GM10266 (cell line): ENCODE measurements around the gene CRYL1.
A peak's percentile ranks its signal among the peaks of the same experiment; 100 is the strongest.

Experiments used
- DNase-seq: peaks from one replicate; pipeline ENCODE4 v3.0.0; 2012; ENCODE audit errors: extremely low spot score
- TF ChIP-seq, protein P1 (sequence below): IDR thresholded peaks from 2 replicates; pipeline ENCODE4 v1.5.1; 2012; ENCODE audit warnings: mild to moderate bottlenecking, low read depth; ENCODE audit not compliant: control insufficient read depth, insufficient read depth; ENCODE audit errors: missing control alignments

Gene CRYL1

DNA sequence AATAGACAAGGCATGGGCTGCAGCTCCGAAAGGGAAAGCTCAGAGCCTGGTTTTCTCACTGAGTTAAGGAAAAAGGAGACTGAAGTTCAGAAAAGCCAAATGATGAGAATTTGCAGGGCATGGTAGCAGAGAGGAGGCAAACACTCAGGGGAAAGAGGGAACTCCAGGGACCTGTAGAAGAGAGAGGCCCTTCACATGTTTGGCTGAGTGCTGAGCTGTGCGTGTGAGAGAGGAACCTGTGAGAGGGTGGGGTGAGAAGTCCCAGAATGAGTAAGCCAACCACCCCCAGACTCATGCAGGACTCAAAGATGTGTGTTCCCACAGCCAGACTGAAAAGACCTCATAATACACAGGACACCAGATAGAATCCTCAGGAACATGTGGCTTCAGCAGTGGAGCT is 2.8 kb upstream of the CRYL1 start:
- TF ChIP-seq, protein P1, sequence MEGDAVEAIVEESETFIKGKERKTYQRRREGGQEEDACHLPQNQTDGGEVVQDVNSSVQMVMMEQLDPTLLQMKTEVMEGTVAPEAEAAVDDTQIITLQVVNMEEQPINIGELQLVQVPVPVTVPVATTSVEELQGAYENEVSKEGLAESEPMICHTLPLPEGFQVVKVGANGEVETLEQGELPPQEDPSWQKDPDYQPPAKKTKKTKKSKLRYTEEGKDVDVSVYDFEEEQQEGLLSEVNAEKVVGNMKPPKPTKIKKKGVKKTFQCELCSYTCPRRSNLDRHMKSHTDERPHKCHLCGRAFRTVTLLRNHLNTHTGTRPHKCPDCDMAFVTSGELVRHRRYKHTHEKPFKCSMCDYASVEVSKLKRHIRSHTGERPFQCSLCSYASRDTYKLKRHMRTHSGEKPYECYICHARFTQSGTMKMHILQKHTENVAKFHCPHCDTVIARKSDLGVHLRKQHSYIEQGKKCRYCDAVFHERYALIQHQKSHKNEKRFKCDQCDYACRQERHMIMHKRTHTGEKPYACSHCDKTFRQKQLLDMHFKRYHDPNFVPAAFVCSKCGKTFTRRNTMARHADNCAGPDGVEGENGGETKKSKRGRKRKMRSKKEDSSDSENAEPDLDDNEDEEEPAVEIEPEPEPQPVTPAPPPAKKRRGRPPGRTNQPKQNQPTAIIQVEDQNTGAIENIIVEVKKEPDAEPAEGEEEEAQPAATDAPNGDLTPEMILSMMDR = no peak
- DNase-seq = peak; percentile 70

DNA sequence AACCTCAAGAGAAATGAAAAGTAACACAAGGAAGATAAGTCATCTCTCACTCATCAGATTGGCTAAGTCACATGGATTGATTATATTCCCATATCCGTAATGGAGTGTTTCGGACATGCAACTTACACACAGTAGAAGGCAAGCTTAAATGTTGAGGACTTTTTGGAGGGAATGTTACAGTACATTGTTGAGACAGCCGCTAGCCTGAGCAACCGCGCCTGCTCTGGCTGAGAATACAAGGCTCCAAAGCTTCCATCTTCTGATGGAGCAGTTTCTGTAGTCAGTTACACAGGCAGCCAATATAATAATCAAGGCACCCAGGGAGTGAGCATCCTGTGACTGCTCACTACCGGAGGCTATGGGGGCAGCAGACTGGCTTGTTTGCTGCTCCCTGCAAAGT is 1.0 kb upstream of the CRYL1 start:
- DNase-seq = no peak
- TF ChIP-seq, protein P1 = no peak

DNA sequence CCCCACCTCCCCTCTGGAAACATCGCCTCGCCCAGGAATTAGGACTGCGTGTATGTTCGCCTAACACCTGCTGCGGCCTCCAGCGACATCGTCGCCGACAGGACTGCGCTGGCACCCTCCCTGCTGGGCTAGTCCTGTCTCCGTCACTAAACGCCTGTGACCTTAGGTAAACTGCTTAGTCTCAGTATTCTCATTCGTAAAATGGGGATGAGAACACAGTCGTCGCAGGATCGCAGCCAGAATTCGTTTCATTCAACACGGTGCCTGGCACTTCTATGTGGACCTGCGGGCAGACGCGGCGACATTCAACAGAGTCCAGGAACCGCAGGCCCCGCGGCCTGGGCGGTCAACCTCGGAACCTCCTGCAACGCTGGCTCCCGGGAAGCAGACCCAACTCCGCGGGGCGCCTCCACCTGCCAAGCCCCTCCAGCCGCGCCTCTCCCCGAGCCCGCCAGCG is 485 bp downstream of the CRYL1 start:
- DNase-seq = no peak
- TF ChIP-seq, protein P1 = no peak

DNA sequence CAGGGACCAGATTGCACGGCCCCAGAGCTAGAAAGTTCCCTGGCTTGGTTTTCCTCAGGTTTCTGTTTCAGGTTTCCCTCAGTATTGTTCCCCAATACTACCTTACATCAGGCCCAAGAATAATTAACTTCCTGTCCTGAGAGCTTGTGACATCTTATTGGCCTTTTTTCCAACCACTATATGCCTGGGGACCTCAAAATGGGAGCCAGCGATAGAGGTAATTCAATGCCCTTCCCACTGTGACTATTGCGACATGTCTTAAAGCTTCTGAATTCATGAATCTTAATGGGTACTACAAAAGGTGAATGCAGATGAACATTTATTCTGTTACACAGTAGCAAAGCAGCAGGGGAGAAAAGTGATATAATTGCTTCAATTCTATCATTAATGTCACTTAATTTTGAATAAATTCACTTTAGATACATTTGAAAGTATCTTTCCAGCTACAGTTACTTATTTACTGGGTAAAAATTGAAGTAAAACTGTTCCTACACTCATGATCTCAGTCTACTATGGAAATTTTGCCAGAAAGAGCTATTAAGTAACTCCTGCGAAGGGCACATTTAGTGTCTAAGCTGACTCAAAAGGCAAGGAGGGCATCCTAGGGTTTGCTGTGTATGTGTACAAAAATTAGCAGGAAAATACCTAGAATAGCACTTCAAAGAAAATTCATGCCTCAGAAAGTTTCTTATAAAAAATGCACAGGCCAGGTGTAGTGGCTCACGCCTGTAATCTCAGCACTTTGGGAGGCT is 4.1 kb downstream of the CRYL1 start:
- TF ChIP-seq, protein P1 = no peak

DNA sequence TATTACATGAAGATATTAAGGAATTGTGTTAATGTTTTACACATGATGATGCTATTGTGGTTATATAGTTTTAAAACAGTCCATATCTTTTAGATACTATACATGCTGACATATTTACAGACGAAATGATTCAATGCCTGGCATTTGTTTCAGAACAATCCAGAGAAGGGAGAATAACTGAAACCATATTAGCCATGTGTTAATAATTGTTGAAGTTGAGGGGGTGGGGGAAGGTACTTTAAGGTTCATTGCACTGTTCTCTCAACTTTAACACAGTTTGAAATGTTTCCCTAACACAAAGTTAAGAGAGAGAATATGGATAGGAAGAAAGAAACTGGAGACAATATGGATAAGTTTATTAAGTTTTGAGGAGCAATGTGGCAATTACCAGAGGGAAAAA is 5.8 kb downstream of the CRYL1 start:
- no peak for DNase-seq
- TF ChIP-seq, protein P1 = no peak

More for the DNA sequence above, 4.1 kb downstream of the CRYL1 start:
- DNase-seq = no peak

DNA sequence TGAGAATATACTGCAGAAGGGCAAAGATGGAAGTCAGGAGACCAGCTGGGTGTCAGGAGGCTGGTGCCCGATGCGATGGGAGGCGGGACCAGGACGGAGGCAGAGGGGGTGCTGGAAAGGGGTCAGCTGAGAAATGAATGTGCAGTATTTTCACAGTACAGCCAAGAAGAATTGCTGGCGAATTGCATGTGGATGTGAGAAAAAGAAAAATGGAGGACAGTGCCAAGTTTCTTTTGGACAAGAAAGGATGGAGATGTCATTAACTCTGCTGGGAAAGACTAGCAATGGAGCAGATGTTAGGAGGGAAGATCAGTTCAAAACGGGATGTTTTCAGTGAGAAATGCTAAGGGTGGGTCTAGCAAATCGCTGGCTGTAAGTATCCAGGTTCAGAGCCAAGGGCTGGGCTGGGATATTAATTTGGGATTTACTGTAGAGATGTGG is 7.0 kb downstream of the CRYL1 start:
- TF ChIP-seq, protein P1 = no peak
- no peak for DNase-seq

DNA sequence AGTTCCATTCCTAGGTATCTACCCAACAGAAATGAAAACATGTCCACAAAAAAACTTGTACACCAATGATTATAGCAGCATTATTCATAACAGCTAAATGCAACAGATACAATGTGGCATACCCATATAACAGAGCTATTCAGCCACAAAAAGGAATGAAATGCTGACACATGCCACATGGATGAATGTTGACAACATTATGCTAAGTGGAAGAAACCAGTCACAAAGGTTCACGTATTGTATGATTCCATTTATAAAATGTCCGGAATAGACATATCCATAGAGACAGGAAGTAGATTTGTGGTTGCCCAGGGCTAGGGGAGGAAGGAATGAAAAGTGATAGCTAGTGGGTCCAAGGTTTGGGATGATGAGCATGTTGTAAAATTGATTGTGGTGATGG is 10.8 kb downstream of the CRYL1 start:
- TF ChIP-seq, protein P1 = no peak
- DNase-seq = no peak
